Measurements from ENCODE around the gene LRRN1. TPM values are rescaled to one million over a fixed set of nuclear protein-coding genes. Genes with fewer than 3 reads are reported as not detected.

Gene LRRN1
- total and polyA plus RNA-seq, 9 of the 15 experiments (the other 6 are each of a cell fraction or from before 2014, with no cell fraction given) = 0.11 TPM; not detected in 8

DNA sequence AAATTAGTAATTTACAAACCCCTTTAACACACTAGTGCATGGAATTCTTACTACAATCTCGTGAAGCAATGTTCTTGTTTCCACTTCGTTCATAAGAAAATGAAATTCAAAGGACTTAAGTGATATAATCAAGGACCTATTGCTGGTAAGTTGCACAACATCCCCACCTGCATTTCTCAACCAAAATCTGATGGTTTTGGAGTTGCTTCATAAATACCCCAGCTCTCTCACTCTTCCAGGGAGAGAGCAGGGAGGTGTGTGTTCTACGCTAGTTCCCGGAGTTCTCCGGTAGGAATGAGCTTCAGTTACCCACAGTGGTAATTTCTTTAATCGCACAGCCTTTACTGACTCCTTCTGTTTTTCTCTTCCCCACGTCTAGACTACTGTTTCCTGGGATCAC lies 81.8 kb downstream of the LRRN1 start (continued):
- TF ChIP-seq, protein P1, sequence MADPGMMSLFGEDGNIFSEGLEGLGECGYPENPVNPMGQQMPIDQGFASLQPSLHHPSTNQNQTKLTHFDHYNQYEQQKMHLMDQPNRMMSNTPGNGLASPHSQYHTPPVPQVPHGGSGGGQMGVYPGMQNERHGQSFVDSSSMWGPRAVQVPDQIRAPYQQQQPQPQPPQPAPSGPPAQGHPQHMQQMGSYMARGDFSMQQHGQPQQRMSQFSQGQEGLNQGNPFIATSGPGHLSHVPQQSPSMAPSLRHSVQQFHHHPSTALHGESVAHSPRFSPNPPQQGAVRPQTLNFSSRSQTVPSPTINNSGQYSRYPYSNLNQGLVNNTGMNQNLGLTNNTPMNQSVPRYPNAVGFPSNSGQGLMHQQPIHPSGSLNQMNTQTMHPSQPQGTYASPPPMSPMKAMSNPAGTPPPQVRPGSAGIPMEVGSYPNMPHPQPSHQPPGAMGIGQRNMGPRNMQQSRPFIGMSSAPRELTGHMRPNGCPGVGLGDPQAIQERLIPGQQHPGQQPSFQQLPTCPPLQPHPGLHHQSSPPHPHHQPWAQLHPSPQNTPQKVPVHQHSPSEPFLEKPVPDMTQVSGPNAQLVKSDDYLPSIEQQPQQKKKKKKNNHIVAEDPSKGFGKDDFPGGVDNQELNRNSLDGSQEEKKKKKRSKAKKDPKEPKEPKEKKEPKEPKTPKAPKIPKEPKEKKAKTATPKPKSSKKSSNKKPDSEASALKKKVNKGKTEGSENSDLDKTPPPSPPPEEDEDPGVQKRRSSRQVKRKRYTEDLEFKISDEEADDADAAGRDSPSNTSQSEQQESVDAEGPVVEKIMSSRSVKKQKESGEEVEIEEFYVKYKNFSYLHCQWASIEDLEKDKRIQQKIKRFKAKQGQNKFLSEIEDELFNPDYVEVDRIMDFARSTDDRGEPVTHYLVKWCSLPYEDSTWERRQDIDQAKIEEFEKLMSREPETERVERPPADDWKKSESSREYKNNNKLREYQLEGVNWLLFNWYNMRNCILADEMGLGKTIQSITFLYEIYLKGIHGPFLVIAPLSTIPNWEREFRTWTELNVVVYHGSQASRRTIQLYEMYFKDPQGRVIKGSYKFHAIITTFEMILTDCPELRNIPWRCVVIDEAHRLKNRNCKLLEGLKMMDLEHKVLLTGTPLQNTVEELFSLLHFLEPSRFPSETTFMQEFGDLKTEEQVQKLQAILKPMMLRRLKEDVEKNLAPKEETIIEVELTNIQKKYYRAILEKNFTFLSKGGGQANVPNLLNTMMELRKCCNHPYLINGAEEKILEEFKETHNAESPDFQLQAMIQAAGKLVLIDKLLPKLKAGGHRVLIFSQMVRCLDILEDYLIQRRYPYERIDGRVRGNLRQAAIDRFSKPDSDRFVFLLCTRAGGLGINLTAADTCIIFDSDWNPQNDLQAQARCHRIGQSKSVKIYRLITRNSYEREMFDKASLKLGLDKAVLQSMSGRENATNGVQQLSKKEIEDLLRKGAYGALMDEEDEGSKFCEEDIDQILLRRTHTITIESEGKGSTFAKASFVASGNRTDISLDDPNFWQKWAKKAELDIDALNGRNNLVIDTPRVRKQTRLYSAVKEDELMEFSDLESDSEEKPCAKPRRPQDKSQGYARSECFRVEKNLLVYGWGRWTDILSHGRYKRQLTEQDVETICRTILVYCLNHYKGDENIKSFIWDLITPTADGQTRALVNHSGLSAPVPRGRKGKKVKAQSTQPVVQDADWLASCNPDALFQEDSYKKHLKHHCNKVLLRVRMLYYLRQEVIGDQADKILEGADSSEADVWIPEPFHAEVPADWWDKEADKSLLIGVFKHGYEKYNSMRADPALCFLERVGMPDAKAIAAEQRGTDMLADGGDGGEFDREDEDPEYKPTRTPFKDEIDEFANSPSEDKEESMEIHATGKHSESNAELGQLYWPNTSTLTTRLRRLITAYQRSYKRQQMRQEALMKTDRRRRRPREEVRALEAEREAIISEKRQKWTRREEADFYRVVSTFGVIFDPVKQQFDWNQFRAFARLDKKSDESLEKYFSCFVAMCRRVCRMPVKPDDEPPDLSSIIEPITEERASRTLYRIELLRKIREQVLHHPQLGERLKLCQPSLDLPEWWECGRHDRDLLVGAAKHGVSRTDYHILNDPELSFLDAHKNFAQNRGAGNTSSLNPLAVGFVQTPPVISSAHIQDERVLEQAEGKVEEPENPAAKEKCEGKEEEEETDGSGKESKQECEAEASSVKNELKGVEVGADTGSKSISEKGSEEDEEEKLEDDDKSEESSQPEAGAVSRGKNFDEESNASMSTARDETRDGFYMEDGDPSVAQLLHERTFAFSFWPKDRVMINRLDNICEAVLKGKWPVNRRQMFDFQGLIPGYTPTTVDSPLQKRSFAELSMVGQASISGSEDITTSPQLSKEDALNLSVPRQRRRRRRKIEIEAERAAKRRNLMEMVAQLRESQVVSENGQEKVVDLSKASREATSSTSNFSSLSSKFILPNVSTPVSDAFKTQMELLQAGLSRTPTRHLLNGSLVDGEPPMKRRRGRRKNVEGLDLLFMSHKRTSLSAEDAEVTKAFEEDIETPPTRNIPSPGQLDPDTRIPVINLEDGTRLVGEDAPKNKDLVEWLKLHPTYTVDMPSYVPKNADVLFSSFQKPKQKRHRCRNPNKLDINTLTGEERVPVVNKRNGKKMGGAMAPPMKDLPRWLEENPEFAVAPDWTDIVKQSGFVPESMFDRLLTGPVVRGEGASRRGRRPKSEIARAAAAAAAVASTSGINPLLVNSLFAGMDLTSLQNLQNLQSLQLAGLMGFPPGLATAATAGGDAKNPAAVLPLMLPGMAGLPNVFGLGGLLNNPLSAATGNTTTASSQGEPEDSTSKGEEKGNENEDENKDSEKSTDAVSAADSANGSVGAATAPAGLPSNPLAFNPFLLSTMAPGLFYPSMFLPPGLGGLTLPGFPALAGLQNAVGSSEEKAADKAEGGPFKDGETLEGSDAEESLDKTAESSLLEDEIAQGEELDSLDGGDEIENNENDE (IDR thresholded peaks at IDR 0.05; ENCODE audit: low read depth, low read length) = no peak
- TF ChIP-seq RHOXF2B (CRISPR knock-in tag; conservative IDR thresholded peaks at IDR 0.05) (no peak), SRSF3 (IDR thresholded peaks at IDR 0.05; ENCODE audit: insufficient read depth, low read length) (no peak), RBM22 (IDR thresholded peaks at IDR 0.05; ENCODE audit: low read depth, low read length, poor library complexity, severe bottlenecking) (no peak), ZNF695 (CRISPR knock-in tag; IDR thresholded peaks at IDR 0.05) (no peak), STAG1 (CRISPR knock-in tag; IDR thresholded peaks at IDR 0.05; ENCODE audit: borderline replicate concordance) (no peak), GTF2F1 (IDR thresholded peaks at IDR 0.05; ENCODE audit: low read depth, low read length) (no peak)
